ENCODE measurements around the gene FAM13B. TPM values are rescaled to one million over a fixed set of nuclear protein-coding genes. Genes with fewer than 3 reads are reported as not detected.
"Not testable (repeated sequence)": the region's sequence is repeated elsewhere in the genome, so short reads cannot be mapped to it uniquely, and the experiment has no call there.

FAM13B gene
- total RNA-seq, 1 experiment from 2014 or later: 22.1 TPM

DNA sequence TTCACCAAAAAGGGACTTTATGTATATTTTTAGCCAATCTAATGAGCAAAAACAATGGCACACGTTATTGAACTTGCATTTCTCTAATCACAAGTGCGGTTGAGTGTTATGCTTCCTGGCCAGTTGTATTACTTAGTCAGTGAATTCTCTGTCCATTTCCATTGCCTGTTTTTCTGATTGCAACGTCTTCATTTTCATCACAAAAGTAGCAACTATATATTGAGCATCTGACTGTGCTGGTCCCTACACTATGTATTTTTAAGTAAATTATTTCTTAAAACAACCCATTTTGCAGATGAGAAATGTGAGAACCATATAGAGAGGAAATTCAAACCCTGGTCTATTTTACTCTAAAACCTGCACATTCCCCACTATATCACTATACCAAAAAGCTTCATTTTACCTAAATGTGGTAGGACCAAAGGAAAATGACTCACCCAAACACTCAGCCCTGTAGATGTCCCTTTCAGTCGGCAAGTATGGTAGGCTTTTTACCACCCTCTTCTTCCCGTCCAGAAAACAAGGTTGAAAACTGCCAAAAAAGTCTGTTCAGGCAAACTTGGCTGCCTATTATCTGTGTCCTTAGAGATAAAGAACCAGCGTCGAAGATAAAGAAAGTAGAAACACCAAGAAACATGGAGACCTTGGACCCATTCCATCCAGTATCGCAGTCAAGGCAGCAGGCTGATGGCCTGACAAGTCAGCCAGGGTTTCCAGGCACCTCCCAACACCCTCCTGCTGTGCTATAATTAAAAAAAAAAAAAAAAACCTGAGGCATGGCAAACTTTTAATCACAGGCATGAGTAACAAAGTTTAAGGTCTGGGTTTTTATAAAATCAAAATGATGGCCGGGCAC is 18.8 kb upstream of the FAM13B start:
- Histone ChIP-seq H3K9me3 (replicated peaks) (no peaks in the 10 kb centered on the region), H3K4me1 (no peaks in the 10 kb centered on the region), H3K36me3 (no peaks in the 10 kb centered on the region), H3K27ac (no peak overlapping the region), H3K4me3 (no peak overlapping the region), H3K27me3 (no peaks in the 10 kb centered on the region)
- DNase-seq: no peak

DNA sequence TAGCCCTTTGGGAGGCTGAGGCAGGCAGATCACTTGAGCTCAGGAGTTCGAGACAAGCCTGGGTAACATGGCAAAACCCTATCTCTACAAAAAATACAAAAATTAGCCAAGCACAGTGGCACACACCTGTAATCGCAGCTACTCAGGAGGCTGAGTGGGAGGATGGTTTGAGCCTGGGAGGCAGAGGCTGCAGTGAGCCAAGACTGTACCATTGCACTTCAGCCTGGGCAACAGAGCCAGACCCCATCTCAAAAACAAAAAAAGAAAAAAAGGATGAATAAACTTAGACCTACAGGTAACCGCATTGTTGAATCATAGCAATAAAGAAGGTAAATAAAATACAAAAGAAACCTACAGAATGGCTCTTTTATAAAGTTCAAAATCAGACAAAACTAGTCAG is 12.4 kb upstream of the FAM13B start:
- not testable (repeated sequence) for H3K36me3 ChIP-seq; H3K9me3 ChIP-seq (replicated peaks); H3K27ac ChIP-seq; H3K27me3 ChIP-seq; H3K4me1 ChIP-seq; H3K4me3 ChIP-seq; DNase-seq

DNA sequence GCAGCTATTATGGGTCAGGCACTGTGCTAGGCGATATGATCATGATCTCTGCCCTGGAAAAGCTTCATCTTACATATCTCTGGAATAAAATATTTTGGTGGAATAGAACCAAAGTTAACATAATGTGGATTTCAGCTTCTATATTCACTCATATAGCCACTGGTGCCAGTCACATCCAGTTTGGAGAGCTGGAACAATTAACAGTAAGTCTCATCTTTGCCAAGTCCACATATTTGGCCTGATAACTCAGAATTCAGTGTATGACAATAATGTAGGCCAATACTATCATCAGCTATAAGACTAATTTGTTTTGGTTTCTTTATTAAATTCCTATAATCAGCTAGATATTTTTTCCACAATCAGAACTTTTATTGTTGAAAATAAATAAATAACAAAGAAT is 5.9 kb upstream of the FAM13B start:
- Histone ChIP-seq H3K9me3 (replicated peaks) (no peaks in the 10 kb centered on the region), H3K4me1 (peaks cover 3% of the 10 kb centered on the region; the same call in 1 of the 2 replicates), H3K4me3 (no peak overlapping the region), H3K27me3 (no peaks in the 10 kb centered on the region), H3K36me3 (no peaks in the 10 kb centered on the region), H3K27ac (no peak overlapping the region)
- DNase-seq: no peak

DNA sequence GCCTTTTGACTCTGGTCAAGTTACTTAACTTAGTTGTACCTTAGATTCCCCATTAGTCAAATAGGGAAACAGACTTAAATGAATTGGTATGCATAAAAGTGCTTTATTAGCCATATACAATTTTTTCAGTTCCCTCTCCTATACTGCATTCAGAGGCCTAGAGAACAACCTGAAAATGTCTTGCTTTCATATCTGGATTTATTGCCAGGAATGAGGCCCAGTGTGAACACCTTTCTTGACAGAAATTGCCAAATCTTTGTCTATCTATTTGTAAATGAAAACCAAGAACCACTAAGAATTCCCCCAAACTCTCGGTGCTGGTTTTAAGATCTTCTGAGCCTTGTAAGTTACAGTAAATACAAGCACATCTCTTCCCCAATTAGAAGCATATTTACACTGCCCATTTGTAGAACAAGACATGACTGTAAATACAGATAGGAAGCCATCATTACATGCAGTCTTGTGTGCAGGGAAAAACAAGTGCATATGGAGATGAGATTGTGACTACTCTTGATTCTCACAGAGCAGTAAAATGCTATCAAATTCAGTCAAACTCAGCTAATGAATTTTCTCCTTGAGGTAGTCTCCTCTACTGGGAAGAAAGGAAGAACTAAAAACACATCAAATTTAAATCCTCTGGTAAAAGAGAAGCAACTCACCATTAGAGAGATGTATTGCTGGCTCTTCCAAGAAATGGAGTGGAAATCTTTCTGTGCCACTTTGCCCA is 5.2 kb upstream of the FAM13B start:
- no peaks in the 10 kb centered on the region for H3K36me3 ChIP-seq
- no peaks in the 10 kb centered on the region for H3K9me3 ChIP-seq (replicated peaks)
- H3K27me3 ChIP-seq: no peaks in the 10 kb centered on the region
- H3K4me1 ChIP-seq: peaks cover 6% of the 10 kb centered on the region; the same call in 1 of the 2 replicates
- no peak overlapping the region for H3K4me3 ChIP-seq
- DNase-seq: no peak
- H3K27ac ChIP-seq: no peak overlapping the region

DNA sequence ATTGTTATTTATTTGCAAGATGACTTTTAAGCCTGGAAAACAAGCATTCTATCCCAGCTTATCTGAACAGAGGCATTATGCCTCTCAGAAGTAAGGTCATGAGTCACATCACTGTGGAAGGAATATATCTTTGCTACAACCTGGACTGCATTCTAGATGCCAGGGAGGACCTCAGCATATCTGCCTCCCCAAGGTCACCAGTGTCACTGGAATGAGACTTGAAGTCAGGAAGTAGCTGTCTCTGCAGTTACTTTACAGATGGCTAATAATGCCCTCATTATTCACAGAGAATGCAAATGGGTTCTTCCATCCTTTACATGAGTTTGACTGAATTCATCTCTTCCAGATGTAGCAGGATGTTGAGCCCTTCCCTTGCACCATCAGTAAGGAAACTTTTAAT is 4.4 kb upstream of the FAM13B start:
- no peaks in the 10 kb centered on the region for H3K36me3 ChIP-seq
- DNase-seq: no peak
- H3K4me3 ChIP-seq: no peak overlapping the region
- no peak overlapping the region for H3K27ac ChIP-seq
- no peaks in the 10 kb centered on the region for H3K27me3 ChIP-seq
- no peaks in the 10 kb centered on the region for H3K9me3 ChIP-seq (replicated peaks)
- peaks cover 6% of the 10 kb centered on the region; the same call in 1 of the 2 replicates for H3K4me1 ChIP-seq

DNA sequence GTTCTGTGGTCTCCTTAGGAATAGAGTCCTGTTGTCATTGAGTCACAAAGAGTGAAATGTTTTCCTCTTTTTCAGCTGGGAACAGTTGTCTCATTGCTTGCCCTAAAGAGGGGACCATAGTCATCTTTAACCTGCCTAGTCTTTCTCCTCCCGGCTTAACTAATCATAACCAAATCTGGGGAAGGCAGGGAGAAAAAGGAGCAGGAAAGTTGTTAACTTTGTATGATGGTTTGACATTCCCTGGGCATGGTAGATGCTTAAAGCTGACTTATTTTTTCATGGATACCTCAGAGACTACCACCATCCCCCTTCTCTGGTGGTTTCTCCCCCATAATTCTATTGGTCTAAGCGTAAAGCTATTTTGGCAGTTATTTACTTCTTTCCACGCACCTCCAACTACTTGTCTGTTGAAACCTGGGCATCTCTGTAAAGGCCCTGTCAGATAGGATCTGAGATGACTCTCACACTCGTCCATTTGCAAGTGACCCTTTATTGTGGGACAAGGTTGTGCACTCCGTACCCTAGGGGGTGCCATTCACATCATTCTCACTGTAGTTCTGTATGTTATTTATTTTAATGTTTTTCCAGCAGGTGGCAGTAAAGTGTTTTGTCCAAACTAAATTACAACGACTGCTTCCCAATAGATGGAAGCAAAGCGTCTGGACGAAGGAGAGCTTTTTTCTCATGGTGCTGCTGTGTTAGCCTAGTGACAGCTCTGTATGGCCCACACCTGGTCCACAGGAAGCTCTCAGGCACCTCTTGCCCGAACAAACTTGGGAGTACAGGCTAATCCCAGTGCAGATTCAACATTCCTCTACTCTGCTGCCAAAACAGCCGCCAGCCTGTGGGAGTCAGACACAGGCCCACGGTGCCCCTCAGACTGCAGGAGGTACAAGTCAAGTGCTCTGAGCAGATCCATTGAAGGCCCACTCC is 3.0 kb upstream of the FAM13B start:
- Histone ChIP-seq H3K4me1 (peaks cover 6% of the 10 kb centered on the region; the same call in 1 of the 2 replicates), H3K27ac (no peak overlapping the region), H3K27me3 (no peaks in the 10 kb centered on the region), H3K4me3 (no peak overlapping the region), H3K9me3 (replicated peaks) (no peaks in the 10 kb centered on the region), H3K36me3 (no peaks in the 10 kb centered on the region)
- DNase-seq: peak; percentile 71 to 91

DNA sequence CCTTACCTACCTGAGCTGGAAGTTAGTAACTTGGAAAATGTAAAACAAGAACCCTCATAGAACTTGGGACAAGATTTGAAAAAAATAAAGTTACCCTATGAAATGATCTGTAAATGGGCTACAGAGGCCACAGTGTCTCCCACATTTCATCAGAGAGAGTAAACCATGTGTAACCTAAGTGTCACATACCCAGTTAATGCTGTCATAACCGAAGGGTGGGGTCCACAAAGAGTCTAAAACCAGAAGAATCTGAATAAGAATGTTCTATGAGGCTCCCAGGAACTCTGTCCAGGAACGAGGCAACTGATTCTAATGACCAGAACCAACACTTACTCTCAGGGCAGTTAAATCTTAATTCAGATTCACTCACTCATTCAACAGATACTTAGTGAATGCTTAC is 1.0 kb upstream of the FAM13B start:
- no peaks in the 10 kb centered on the region for H3K9me3 ChIP-seq (replicated peaks)
- peaks cover 6% of the 10 kb centered on the region; the same call in 1 of the 2 replicates for H3K4me1 ChIP-seq
- H3K4me3 ChIP-seq: peak overlapping the region; percentile 100
- DNase-seq: no peak
- H3K27me3 ChIP-seq: no peaks in the 10 kb centered on the region
- H3K36me3 ChIP-seq: no peaks in the 10 kb centered on the region
- no peak overlapping the region for H3K27ac ChIP-seq

DNA sequence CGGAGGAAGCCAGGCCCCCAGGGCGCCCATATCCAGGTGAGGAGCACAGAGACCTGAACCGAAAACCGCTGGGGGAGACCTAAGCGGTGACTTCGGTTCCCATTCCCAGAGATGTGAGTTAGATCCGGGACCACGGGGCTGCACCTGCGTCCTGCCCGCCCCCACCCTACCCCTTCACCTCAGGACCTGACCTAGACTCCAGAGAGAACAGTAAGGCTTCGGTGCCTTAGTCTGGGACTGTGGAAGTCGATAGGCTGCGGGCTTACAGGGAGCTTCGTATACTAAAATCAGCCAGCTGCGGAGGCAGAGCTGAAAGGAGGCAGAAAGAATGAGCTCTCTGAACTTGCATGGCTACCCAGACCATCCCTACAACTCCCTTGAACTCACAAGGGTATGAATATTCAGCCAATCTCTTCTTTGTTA is 518 bp upstream of the FAM13B start:
- Histone ChIP-seq H3K4me3 (peak overlapping the region; percentile 100), H3K27ac (peak overlapping the region; percentile 93), H3K27me3 (no peaks in the 10 kb centered on the region), H3K9me3 (replicated peaks) (no peaks in the 10 kb centered on the region), H3K4me1 (peaks cover 6% of the 10 kb centered on the region; the same call in 1 of the 2 replicates), H3K36me3 (no peaks in the 10 kb centered on the region)
- no peak for DNase-seq

DNA sequence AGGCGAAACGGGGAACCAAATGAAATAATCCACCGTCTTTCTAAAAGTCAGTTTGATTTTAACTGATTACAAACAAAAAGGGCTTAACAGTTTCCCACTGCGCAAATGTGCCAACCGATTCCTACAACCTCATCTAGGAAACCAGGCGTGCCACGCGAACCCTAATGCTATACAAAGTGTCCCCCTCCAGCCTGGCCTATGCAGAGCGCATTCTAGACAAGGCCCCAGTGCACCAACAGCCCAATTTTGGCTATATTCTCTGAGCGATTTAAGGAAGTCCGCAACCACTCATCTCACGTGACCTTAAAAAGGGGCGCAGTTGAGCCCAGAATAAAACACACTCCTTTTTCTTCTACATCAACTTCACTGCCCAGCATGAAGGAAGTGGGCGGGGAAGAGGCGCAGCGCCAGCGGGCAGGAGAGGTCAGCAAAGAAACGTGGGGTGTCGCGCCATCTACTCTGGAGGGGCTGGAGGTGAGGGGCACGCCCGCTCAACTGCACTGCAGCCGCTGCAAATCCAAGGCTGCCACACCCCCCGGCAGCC is 779 bp downstream of the FAM13B start:
- Histone ChIP-seq H3K27me3 (no peaks in the 10 kb centered on the region), H3K27ac (peak overlapping the region; percentile 93; the same call in 1 of the 2 replicates), H3K4me3 (peak overlapping the region; percentile 100), H3K4me1 (peaks cover 6% of the 10 kb centered on the region; the same call in 1 of the 2 replicates), H3K36me3 (peaks cover 4% of the 10 kb centered on the region; the same call in 1 of the 2 replicates), H3K9me3 (replicated peaks) (no peaks in the 10 kb centered on the region)
- DNase-seq: no peak

DNA sequence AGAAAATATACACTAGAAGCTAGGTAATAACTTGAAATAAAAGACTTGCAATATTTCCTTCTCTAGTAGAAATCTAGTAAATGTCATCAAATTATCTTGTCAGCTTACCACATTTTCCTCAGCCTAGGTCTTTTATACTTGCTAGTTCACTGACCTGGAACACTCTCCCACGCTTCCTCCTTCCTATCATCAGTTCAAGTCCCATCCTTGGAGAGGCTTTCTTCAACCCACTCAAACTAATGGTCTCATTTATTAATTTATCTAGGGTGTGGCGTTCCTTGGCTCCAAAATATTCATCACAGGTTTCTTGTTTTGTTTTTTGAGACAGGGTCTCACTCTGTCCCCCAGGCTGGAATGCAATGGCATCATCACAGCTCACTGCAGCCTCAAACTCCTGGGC is 2.9 kb downstream of the FAM13B start:
- Histone ChIP-seq H3K4me3 (no peak overlapping the region), H3K9me3 (replicated peaks) (no peaks in the 10 kb centered on the region), H3K4me1 (peaks cover 6% of the 10 kb centered on the region; the same call in 1 of the 2 replicates), H3K27me3 (no peaks in the 10 kb centered on the region), H3K36me3 (peaks cover 4% of the 10 kb centered on the region; the same call in 1 of the 2 replicates), H3K27ac (no peak overlapping the region)
- no peak for DNase-seq

DNA sequence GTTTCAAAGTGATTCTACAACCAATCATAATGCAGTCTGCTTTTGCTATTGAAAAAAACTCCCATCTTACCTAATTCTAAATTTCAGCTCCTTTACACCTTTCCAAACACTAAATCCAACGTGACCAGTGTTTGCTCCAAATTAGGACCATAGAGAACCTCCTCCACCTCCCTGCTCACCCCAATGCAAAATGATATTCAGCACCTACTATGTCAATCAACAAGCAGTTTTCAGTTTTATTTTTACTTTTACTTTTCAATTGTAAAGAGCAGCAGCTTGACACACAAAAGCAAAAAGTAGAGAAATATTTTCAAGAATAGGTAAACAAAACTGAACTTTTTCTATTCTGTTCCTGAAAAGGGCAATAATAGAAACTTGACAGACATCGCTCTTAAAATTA is 3.4 kb downstream of the FAM13B start:
- no peaks in the 10 kb centered on the region for H3K27me3 ChIP-seq
- no peaks in the 10 kb centered on the region for H3K9me3 ChIP-seq (replicated peaks)
- peaks cover 4% of the 10 kb centered on the region; the same call in 1 of the 2 replicates for H3K36me3 ChIP-seq
- H3K4me3 ChIP-seq: no peak overlapping the region
- no peak for DNase-seq
- no peak overlapping the region for H3K27ac ChIP-seq
- peaks cover 6% of the 10 kb centered on the region; the same call in 1 of the 2 replicates for H3K4me1 ChIP-seq

DNA sequence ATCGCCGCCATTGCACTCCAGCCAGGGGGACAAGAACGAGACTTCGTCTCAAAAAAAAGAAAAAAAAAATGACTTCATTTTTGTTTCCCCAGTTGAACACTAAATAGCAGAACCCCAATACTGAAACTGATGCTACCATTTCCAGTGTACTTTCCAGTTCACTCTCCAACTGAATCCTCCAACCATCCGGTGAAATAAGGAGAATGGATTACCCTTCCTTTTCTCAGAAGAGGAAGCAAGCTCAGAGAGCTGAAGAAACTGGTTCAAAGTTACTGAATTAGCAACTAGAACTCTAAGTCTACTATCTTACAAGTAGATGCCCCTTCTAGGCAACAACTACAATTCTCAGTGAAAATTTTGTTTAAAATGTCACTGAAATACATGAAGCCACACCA is 3.9 kb downstream of the FAM13B start:
- no peak overlapping the region for H3K4me3 ChIP-seq
- H3K27ac ChIP-seq: no peak overlapping the region
- no peaks in the 10 kb centered on the region for H3K27me3 ChIP-seq
- peaks cover 4% of the 10 kb centered on the region; the same call in 1 of the 2 replicates for H3K36me3 ChIP-seq
- H3K9me3 ChIP-seq (replicated peaks): no peaks in the 10 kb centered on the region
- no peak for DNase-seq
- H3K4me1 ChIP-seq: peaks cover 5% of the 10 kb centered on the region; the same call in 1 of the 2 replicates

DNA sequence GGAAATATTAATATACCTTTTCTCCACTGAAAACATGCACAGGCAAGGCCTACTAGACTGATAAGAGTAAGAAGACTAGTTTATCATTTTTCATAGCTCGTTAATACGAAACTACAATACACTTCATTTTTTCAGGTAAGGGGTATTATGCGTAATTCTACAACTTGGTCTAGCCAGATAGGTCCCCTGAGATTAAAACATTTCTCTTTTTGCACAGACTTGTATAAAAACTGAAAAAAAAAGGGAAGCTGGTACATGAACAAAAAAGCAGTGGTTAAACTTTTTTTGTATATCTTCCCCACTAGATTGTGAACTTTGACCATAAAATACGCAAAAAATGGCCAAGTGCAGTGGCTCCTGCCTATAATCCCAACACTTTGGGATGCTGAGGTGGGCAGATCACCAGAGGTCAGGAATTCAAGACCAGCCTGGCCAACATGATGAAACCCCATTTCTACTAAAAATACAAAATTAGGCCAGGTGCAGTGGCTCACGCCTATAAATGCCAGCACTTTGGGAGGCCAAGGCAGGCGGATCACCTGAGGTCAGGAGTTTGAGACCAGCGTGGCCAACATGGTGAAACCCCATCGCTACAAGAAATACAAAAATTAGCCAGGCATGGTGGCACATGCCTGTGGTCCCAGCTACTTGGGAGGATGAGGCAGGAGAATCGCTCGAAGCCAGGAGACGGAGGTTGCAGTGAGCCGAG is 4.5 kb downstream of the FAM13B start:
- not testable (repeated sequence) for H3K27me3 ChIP-seq; H3K36me3 ChIP-seq; H3K9me3 ChIP-seq (replicated peaks); H3K4me3 ChIP-seq; H3K27ac ChIP-seq; DNase-seq; H3K4me1 ChIP-seq

DNA sequence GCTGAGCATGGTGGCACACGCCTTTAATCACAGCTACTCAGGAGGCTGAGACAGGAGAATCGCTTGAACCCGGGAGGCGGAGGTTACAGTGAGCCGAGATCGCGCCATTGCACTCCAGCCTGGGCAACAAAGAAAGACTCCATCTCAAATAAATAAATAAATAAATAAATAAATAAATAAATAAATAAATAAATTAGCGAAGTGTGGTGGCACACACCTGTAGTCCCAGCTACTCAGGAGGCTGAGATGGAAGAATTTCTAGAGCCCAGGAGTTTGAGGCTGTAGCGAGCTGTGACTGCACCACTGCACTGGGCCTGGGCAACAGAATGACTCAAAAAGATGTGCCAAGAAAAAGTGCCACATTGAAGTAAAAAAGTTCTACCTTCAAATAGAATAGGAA is 6.1 kb downstream of the FAM13B start:
- not testable (repeated sequence) for H3K4me1 ChIP-seq; H3K36me3 ChIP-seq; H3K27ac ChIP-seq; H3K4me3 ChIP-seq; H3K9me3 ChIP-seq (replicated peaks); H3K27me3 ChIP-seq; DNase-seq

Data from SJCRH30 (cell line).